Kidney epithelial cell (primary cell): ENCODE data around the gene HS3ST1. TPM values are rescaled to one million over a fixed set of nuclear protein-coding genes. Genes with fewer than 3 reads are reported as not detected.

Source experiments
- DNase-seq: peaks from one replicate; pipeline ENCODE4 v3.0.0-alpha.2; 2010; ENCODE audit warnings: low read depth
- H3K27me3 ChIP-seq: 2 replicates; pipeline ENCODE4 v1.6.0; 2011; ENCODE audit warnings: low read length; ENCODE audit not compliant: control insufficient read depth, insufficient read depth
- H3K36me3 ChIP-seq: 2 replicates; pipeline ENCODE4 v1.5.1; 2011; ENCODE audit warnings: low read length; ENCODE audit not compliant: control insufficient read depth, insufficient read depth
- H3K4me3 ChIP-seq: 2 replicates; pipeline ENCODE4 v1.5.1; 2011; ENCODE audit warnings: low read depth, mild to moderate bottlenecking, control low read depth, low read length
- total RNA-seq: library from RNA; depleted of rRNA; stranded (reverse); fragments of >200 nt; gene quantifications from 2 replicates; pipeline ENCODE4 v1.2.3, GENCODE V29; 2015
- TF ChIP-seq, protein P1 (sequence below): IDR thresholded peaks from 2 replicates; pipeline ENCODE4 v1.5.1; 2011; ENCODE audit warnings: mild to moderate bottlenecking, moderate library complexity, low read length, control low read depth, inconsistent platforms; ENCODE audit not compliant: insufficient read depth, poor library complexity, severe bottlenecking

Gene HS3ST1
- total RNA-seq, 1 donor from 2014 or later, result 2.4 TPM

DNA sequence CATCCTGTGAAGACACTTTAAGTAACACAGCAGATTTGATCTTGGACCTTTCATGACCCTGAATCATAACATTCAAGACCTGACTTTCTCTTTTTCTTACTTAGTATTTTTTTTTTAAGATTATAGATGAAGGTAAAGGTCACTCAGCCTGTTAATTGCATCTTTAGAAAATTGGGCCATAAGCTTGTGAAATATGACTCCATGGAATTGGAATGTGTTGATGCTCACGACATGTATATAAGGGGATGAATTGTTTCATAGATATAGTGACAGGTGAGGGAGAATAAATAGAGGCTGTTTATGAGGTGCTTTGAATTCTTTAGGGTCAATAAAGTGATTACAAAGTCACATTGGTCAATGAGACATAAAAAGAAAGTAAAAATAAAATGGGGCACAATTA is 27.7 kb upstream of the HS3ST1 start:
- Histone ChIP-seq H3K36me3 (no peaks in the 10 kb centered on the region), H3K4me3 (no peak overlapping the region), H3K27me3 (no peaks in the 10 kb centered on the region)
- TF ChIP-seq, protein P1, sequence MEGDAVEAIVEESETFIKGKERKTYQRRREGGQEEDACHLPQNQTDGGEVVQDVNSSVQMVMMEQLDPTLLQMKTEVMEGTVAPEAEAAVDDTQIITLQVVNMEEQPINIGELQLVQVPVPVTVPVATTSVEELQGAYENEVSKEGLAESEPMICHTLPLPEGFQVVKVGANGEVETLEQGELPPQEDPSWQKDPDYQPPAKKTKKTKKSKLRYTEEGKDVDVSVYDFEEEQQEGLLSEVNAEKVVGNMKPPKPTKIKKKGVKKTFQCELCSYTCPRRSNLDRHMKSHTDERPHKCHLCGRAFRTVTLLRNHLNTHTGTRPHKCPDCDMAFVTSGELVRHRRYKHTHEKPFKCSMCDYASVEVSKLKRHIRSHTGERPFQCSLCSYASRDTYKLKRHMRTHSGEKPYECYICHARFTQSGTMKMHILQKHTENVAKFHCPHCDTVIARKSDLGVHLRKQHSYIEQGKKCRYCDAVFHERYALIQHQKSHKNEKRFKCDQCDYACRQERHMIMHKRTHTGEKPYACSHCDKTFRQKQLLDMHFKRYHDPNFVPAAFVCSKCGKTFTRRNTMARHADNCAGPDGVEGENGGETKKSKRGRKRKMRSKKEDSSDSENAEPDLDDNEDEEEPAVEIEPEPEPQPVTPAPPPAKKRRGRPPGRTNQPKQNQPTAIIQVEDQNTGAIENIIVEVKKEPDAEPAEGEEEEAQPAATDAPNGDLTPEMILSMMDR, result no peak
- no peak for DNase-seq

DNA sequence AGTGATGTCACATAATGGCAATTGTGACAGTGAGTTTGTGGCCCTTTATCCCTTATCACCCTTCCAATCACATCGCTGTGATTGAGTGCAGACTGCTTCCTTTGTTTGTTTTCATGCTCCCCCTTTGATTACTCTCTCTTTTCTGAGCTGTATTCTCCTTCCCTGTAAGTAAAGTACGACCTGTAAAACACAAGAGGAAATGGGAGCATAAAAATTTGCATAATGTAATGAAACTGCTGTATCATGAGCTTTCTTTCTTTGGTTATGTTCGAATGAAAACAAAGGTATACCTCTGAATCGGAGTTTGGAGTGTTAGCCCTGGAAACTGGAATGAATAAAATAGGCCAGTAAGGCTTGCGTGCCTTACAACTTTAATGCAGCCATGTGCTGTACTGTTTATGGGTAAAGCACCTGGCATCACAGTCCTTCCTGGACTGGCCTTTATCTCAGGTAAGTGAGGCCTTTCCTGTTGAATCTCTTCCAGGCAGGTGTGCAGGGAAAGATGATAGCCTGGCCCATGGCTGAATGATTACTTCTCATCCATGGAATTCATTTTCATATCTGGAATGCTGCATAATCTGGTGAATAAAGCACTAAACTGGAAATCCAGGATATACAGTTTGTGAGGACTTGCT is 26.6 kb upstream of the HS3ST1 start:
- Histone ChIP-seq H3K4me3 (no peak overlapping the region), H3K27me3 (no peaks in the 10 kb centered on the region), H3K36me3 (no peaks in the 10 kb centered on the region)
- TF ChIP-seq, protein P1, result no peak
- DNase-seq, result no peak

DNA sequence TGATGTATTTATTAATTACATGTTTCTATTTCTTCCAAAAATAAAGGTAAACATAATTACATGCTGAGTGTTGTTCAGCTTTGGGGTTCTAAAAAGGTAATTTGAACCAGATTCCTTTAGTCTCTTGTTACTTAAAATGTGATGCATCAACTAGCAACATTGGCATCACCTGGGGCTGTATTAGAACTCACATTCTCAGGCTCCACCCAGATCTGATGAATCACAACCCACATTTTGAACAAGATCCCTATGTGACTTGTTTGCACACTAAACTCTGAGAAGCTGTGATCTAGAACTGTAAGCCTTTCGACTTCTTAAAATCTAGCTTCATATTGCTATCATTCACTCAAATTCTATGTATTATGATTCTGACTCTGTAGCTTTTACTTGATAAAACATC is 23.0 kb upstream of the HS3ST1 start:
- Histone ChIP-seq H3K36me3 (no peaks in the 10 kb centered on the region), H3K4me3 (no peak overlapping the region), H3K27me3 (no peaks in the 10 kb centered on the region)
- TF ChIP-seq, protein P1, result no peak
- no peak for DNase-seq

DNA sequence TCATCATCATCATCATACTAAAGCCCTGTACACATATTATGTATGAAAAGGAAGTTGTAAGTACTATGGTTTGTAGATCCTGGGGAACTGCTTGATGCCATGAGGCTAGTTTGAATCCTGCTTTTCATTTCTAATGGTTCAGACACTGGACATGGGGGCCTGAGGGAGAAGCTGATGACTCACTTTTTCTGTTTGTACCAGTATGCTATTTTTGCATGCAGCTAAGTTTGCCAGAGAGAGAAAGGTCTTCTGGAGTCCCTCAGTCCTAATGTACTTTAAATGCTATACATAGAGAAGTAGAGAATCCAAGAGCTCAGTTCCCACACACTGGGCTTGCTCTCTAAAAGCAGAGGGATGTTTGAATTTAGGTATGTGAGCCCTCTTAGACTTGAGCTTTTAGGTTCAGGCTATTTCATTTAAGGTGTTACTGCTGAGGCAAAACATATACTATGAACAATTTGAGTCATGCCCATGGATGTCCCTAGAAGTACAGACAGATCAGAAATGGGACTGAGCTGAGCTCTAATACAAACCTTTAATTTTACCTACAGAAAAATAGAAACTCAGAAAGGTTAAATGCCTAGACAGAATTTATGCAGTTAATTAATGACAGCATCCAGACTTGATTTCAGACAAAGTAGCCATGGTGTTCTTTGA is 17.6 kb upstream of the HS3ST1 start:
- TF ChIP-seq, protein P1, result no peak
- Histone ChIP-seq H3K4me3 (no peak overlapping the region), H3K36me3 (no peaks in the 10 kb centered on the region), H3K27me3 (no peaks in the 10 kb centered on the region)
- no peak for DNase-seq

DNA sequence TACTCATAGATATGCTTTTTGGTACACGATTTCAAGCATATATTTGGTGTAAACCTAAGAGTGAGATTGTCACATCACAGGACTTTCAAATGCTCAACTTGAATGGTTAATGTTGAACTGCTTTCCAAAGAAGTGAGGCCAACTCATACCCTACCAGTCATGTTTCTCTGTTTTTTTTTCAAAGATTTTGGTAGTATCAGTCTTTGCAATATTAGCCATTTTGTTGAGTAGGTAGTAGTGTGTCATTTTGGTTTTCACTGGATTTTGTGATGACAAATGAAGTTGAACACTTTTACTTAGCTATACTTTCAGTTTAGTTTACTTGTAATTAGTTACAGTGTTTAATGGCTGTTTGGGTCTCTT is 12.5 kb upstream of the HS3ST1 start:
- TF ChIP-seq, protein P1, result no peak
- H3K36me3 ChIP-seq, result no peaks in the 10 kb centered on the region
- no peak overlapping the region for H3K4me3 ChIP-seq
- no peaks in the 10 kb centered on the region for H3K27me3 ChIP-seq
- DNase-seq, result no peak
